HCT116 (cell line): Measurements from ENCODE around the gene SRRD. TPM values are rescaled to one million over a fixed set of nuclear protein-coding genes. Genes with fewer than 3 reads are reported as not detected.

Source experiments
- ATAC-seq: fragments of 200-7000 bp; cut with Tn5 transposase; 2 replicates; pipeline ENCODE4 v1.9.1; 2020; ENCODE audit warnings: mild to moderate bottlenecking, moderate library complexity
- BruUV-seq: library from RNA; stranded (reverse); fragments of 400-500 nt; replicated peaks from 2 replicates; lab custom pipeline; 2021; lab: Mats Ljungman, UMichigan
- CTCF ChIA-PET: fragments of 300-600 bp; sonication (Branson Sonifier 250); formaldehyde crosslinking; loops from one replicate; lab custom pipeline; 2021; ENCODE audit warnings: antibody characterized with exemption; lab: Charles Lee
- POLR2A ChIA-PET: fragments of 300-600, 350-600 bp; sonication (Branson Sonifier 250); formaldehyde crosslinking; loops from one replicate; lab custom pipeline; 2021; ENCODE audit warnings: antibody characterized with exemption; lab: Charles Lee
- RAD21 ChIA-PET, 2 experiments: fragments of 300-600 bp; sonication (Branson Sonifier 250); formaldehyde crosslinking; loops; one replicate each; lab custom pipeline; 2023; ENCODE audit warnings: low total read pairs in 2 of 2; ENCODE audit not compliant: uncharacterized antibody in 2 of 2, unreplicated experiment in 2 of 2, low non-redundant PET in 1 of 2; lab: Charles Lee
- DNase-seq: peaks from one replicate; pipeline ENCODE4 v3.0.0-alpha.2; 2010; ENCODE audit warnings: low read depth, low spot score
- H2AFZ ChIP-seq: fragments of 200-600 bp; shearing (Covaris generic), sonication (generic); 2 replicates; pipeline ENCODE4 v1.6.1; 2017; ENCODE audit warnings: low read depth, mixed run types, mixed read lengths, antibody characterized with exemption, low read length; ENCODE audit not compliant: poor library complexity, severe bottlenecking
- H3K27ac ChIP-seq: 2 replicates; pipeline ENCODE4 v1.5.1; 2012; ENCODE audit warnings: low read depth, low read length
- H3K27me3 ChIP-seq: fragments of 200-600 bp; sonication (generic); 2 replicates; pipeline ENCODE4 v1.6.1; 2016; ENCODE audit warnings: mixed run types, low read length, mixed read lengths; ENCODE audit not compliant: insufficient read depth
- H3K36me3 ChIP-seq, 2 experiments: fragments of 200-500 bp in 1 of 2; fragments of 200-600 bp in 1 of 2; sonication (Bioruptor generic) in 1 of 2; sonication (generic) in 1 of 2; 2 replicates each; pipeline versions ENCODE4 v1.5.1 to v1.6.1; 2014 to 2016; ENCODE audit warnings: low read length in 2 of 2, inconsistent platforms in 1 of 2, mixed read lengths in 1 of 2, mixed run types in 1 of 2; ENCODE audit not compliant: insufficient read depth in 2 of 2, control insufficient read depth in 1 of 2
- H3K4me1 ChIP-seq, 2 experiments: fragments of 200-600 bp in 1 of 2; sonication (generic) in 1 of 2; 2 replicates each; pipeline versions ENCODE4 v1.5.1 to v1.6.1; 2012 to 2017; ENCODE audit warnings: low read length in 2 of 2, inconsistent platforms in 1 of 2, mild to moderate bottlenecking in 1 of 2, mixed read lengths in 1 of 2, mixed run types in 1 of 2, moderate library complexity in 1 of 2; ENCODE audit not compliant: insufficient read depth in 2 of 2, control insufficient read depth in 1 of 2
- H3K4me2 ChIP-seq: fragments of 200-600 bp; sonication (generic); 2 replicates; pipeline ENCODE4 v1.6.1; 2017; ENCODE audit warnings: mixed run types, low read length, mixed read lengths
- H3K4me3 ChIP-seq, 2 experiments: fragments of 200-600 bp in 1 of 2; sonication (generic) in 1 of 2; replicated peaks in 1 of 2; 2 replicates each; pipeline ENCODE4 v1.5.1; 2011 to 2016; ENCODE audit warnings: low read length in 2 of 2, control low read depth in 1 of 2, low read depth in 1 of 2, mild to moderate bottlenecking in 1 of 2, mixed read lengths in 1 of 2, mixed run types in 1 of 2
- H3K79me2 ChIP-seq: fragments of 200-600 bp; sonication (generic); 2 replicates; pipeline ENCODE4 v1.6.1; 2017; ENCODE audit warnings: mild to moderate bottlenecking, mixed run types, low read length, moderate library complexity, mixed read lengths; ENCODE audit not compliant: insufficient read depth
- H3K9ac ChIP-seq: fragments of 200-600 bp; sonication (generic); 2 replicates; pipeline ENCODE4 v1.6.1; 2016; ENCODE audit warnings: low read length, mixed read lengths
- H3K9me2 ChIP-seq: fragments of 200-600 bp; sonication (generic), shearing (Covaris generic); 2 replicates; pipeline ENCODE4 v1.6.1; 2017; ENCODE audit warnings: mixed run types, mild to moderate bottlenecking, moderate library complexity; ENCODE audit not compliant: insufficient read depth
- H3K9me3 ChIP-seq, 2 experiments: fragments of 200-500 bp in 1 of 2; fragments of 200-600 bp in 1 of 2; sonication (Bioruptor generic) in 1 of 2; sonication (generic) in 1 of 2; 2 replicates each; pipeline ENCODE4 v1.6.1; 2014 to 2017; ENCODE audit warnings: low read length in 2 of 2, mixed read lengths in 2 of 2, inconsistent platforms in 1 of 2, low read depth in 1 of 2, mild to moderate bottlenecking in 1 of 2, mixed run types in 1 of 2, moderate library complexity in 1 of 2; ENCODE audit not compliant: control insufficient read depth in 1 of 2, insufficient read depth in 1 of 2
- H4K20me1 ChIP-seq: fragments of 200-600 bp; sonication (generic), shearing (Covaris generic); 2 replicates; pipeline ENCODE4 v1.6.1; 2017; ENCODE audit warnings: mixed run types, mild to moderate bottlenecking, moderate library complexity; ENCODE audit not compliant: insufficient read depth
- CBX3 ChIP-seq: IDR thresholded peaks from 2 replicates; pipeline ENCODE4 v1.6.1; 2012; ENCODE audit warnings: low read depth
- ELF1 ChIP-seq: IDR thresholded peaks from 2 replicates; pipeline ENCODE4 v1.6.1; 2012; ENCODE audit warnings: low read depth, borderline replicate concordance
- FOSL1 ChIP-seq: IDR thresholded peaks from 2 replicates; pipeline ENCODE4 v1.6.1; 2012; ENCODE audit warnings: low read depth
- JUND ChIP-seq: IDR thresholded peaks from 2 replicates; pipeline ENCODE4 v1.6.1; 2012
- POLR2A ChIP-seq: IDR thresholded peaks from 2 replicates; pipeline ENCODE4 v1.7.0; 2011; ENCODE audit warnings: borderline replicate concordance; ENCODE audit not compliant: insufficient read depth, insufficient read length; ENCODE audit errors: extremely low read depth
- POLR2AphosphoS5 ChIP-seq: IDR thresholded peaks from 2 replicates; pipeline ENCODE4 v1.6.1; 2011; ENCODE audit warnings: mild to moderate bottlenecking, low read depth, low read length, moderate library complexity
- SIN3A ChIP-seq: IDR thresholded peaks from 2 replicates; pipeline ENCODE4 v1.6.1; 2012; ENCODE audit warnings: low read depth
- YY1 ChIP-seq: IDR thresholded peaks from 2 replicates; pipeline ENCODE4 v1.6.1; 2011; ENCODE audit warnings: low read length, low read depth, moderate library complexity, mild to moderate bottlenecking; ENCODE audit not compliant: insufficient replicate concordance; ENCODE audit errors: extremely low read depth
- ZFX ChIP-seq: fragments of 450-650 bp; IDR thresholded peaks from 2 replicates; pipeline ENCODE4 v1.6.1; 2017
- intact Hi-C: fragments of 100-400 bp; cut with micrococcal nuclease; formaldehyde crosslinking; loops from 2 replicates; pipeline ENCODE4 v1.10.0; 2022
- total RNA-seq: library from RNA; stranded (reverse); gene quantifications from one replicate; pipeline ENCODE4 v1.2.1, GENCODE V29; 2021; ENCODE audit not compliant: unreplicated experiment
- TF ChIP-seq, protein P1 (sequence below): IDR thresholded peaks from 2 replicates; pipeline ENCODE4 v1.6.1; 2012
- TF ChIP-seq, protein P2 (sequence below): IDR thresholded peaks from 2 replicates; pipeline ENCODE4 v1.6.1; 2012; ENCODE audit warnings: low read depth
- TF ChIP-seq, protein P3 (sequence below): IDR thresholded peaks from 2 replicates; pipeline ENCODE4 v1.6.1; 2011; ENCODE audit warnings: mild to moderate bottlenecking, low read length, moderate library complexity; ENCODE audit not compliant: insufficient replicate concordance; ENCODE audit errors: extremely low read depth
- TF ChIP-seq, protein P4 (sequence below): IDR thresholded peaks from 2 replicates; pipeline ENCODE4 v1.6.1; 2012

Gene SRRD
- total RNA-seq, 1 experiment from 2014 or later, result 30.4 TPM

DNA sequence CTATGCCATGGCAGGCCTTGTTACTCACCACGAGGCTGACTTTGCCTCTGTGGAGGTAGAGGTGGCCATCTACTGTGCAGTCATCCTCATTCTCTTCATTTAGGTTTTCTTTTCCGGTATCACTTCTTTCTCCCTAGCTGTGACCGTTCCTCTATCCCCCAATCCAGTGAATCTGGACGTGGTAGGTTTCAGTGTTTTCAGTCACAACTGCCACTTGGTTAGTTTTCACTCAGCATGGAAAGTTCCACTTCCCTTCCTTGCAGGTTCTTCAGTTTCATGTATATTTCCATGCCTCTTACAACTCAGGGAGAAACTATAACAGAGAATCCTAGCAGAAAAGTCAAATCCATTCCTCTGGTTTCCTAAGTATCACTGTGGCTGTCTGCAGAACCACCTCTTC, 2.0 kb upstream of the SRRD start:
- Histone ChIP-seq H3K9me3 (no peaks in the 10 kb centered on the region), H3K79me2 (peaks cover 63% of the 10 kb centered on the region), H3K4me2 (no peak overlapping the region), H4K20me1 (no peaks in the 10 kb centered on the region), H3K9me2 (no peaks in the 10 kb centered on the region), H3K4me3 (no peak overlapping the region), H3K4me1 (peaks cover 10 to 15% of the 10 kb centered on the region in 2 experiments), H3K27me3 (no peaks in the 10 kb centered on the region), H3K9ac (no peak overlapping the region), H3K27ac (no peak overlapping the region), H2AFZ (no peak overlapping the region), H3K36me3 (peaks cover 9 to 17% of the 10 kb centered on the region in 2 experiments; a peak in 3 of 4 replicates)
- POLR2A ChIA-PET, result no interaction called here
- intact Hi-C loops, result no loop called here
- CTCF ChIA-PET, result no interaction called here
- RAD21 ChIA-PET, result no interaction called here
- ATAC-seq (no peak), DNase-seq (no peak)
- TF ChIP-seq CBX3 (no peak), JUND (no peak), POLR2AphosphoS5 (no peak), POLR2A (no peak), ZFX (no peak), YY1 (no peak), ELF1 (no peak), SIN3A (no peak), FOSL1 (no peak)
- TF ChIP-seq, protein P1, sequence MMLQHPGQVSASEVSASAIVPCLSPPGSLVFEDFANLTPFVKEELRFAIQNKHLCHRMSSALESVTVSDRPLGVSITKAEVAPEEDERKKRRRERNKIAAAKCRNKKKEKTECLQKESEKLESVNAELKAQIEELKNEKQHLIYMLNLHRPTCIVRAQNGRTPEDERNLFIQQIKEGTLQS, result no peak
- TF ChIP-seq, protein P2, sequence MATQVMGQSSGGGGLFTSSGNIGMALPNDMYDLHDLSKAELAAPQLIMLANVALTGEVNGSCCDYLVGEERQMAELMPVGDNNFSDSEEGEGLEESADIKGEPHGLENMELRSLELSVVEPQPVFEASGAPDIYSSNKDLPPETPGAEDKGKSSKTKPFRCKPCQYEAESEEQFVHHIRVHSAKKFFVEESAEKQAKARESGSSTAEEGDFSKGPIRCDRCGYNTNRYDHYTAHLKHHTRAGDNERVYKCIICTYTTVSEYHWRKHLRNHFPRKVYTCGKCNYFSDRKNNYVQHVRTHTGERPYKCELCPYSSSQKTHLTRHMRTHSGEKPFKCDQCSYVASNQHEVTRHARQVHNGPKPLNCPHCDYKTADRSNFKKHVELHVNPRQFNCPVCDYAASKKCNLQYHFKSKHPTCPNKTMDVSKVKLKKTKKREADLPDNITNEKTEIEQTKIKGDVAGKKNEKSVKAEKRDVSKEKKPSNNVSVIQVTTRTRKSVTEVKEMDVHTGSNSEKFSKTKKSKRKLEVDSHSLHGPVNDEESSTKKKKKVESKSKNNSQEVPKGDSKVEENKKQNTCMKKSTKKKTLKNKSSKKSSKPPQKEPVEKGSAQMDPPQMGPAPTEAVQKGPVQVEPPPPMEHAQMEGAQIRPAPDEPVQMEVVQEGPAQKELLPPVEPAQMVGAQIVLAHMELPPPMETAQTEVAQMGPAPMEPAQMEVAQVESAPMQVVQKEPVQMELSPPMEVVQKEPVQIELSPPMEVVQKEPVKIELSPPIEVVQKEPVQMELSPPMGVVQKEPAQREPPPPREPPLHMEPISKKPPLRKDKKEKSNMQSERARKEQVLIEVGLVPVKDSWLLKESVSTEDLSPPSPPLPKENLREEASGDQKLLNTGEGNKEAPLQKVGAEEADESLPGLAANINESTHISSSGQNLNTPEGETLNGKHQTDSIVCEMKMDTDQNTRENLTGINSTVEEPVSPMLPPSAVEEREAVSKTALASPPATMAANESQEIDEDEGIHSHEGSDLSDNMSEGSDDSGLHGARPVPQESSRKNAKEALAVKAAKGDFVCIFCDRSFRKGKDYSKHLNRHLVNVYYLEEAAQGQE, result no peak
- TF ChIP-seq, protein P3, sequence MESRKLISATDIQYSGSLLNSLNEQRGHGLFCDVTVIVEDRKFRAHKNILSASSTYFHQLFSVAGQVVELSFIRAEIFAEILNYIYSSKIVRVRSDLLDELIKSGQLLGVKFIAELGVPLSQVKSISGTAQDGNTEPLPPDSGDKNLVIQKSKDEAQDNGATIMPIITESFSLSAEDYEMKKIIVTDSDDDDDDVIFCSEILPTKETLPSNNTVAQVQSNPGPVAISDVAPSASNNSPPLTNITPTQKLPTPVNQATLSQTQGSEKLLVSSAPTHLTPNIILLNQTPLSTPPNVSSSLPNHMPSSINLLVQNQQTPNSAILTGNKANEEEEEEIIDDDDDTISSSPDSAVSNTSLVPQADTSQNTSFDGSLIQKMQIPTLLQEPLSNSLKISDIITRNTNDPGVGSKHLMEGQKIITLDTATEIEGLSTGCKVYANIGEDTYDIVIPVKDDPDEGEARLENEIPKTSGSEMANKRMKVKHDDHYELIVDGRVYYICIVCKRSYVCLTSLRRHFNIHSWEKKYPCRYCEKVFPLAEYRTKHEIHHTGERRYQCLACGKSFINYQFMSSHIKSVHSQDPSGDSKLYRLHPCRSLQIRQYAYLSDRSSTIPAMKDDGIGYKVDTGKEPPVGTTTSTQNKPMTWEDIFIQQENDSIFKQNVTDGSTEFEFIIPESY, result no peak
- TF ChIP-seq, protein P4, sequence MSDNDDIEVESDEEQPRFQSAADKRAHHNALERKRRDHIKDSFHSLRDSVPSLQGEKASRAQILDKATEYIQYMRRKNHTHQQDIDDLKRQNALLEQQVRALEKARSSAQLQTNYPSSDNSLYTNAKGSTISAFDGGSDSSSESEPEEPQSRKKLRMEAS, result no peak
- no TSS peak for BruUV-seq
